HCEC 1CT (cell line): ENCODE results near the gene HELZ2.
"Not testable (repeated sequence)": the region's sequence is repeated elsewhere in the genome, so short reads cannot be mapped to it uniquely, and the experiment has no call there.

Source experiments
- DNase-seq: peaks from one replicate; pipeline ENCODE4 v3.0.0-alpha.2; 2017

The HELZ2 gene

DNA sequence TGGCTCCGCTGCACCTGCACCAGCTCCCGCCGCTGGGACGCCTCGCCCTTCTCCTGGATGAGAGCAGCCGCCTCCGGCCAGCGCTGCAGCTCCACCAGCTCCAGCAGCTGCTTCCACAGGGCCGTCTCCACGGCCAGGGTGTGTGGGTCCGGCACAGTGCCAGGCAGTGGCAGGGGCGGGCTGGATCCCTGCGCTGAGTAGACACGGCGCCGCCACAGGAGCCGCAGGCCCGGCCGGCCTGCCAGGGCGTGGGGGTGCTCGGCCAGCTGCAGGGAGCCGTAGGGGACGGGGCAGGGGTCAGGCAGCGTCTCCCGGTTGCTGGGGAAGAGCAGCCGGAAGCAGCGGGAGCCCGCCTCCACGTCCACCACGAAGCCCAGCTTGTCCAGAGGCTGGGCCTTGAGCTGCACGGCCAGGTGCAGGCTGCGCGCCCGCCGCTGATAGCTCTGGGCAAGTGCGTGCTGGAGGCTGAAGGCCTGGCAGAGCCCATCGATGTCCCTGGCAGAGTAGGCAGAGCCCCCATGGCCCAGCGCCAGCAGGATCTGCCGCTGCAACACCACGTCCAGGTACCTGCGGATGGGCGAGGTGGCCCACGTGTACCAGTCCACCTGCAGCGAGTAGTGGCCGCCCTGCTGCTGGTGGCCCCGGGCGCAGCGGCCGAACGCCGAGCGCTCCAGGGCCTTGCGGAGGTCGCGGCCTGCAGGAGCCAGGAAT lies 10.7 kb downstream of the HELZ2 start:
- DNase-seq, result no peak

DNA sequence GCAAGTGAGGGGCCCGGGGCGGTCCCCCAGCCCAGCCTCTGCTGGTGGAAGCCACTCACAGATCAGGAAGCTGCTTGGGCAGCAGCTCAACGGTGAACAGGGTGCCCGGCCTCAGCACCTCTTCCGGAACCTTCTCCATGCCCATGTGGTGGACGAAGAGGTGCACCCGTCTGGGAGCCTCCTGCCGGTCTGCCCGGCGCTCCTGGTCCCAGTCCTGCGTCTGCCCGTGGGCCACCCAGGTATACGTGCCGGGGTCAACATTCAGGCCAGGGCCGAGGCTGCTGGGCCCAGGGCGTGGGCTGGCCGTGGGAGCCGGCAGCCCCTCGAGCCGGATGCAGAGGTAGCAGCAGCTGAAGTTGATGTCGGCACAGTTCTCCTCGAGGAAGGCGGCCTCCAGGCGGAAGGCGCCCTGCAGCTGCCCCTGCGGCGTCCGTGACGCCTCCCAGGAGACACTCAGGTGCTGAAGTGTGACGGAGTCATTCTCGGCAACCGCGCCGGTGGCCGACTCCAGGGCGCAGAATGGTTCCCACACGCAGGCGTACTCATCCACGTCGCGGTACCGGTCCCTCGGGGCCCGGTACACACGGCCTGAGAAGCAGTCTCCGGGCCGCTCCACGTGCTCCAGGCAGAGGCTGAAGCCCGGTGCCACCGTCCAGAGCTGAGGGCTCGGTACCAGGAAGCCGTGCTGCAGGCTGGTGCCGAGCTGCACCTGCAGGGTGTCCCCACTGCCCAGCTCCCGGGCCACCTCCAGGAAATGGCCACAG lies 11.4 kb downstream of the HELZ2 start:
- DNase-seq, result no peak

DNA sequence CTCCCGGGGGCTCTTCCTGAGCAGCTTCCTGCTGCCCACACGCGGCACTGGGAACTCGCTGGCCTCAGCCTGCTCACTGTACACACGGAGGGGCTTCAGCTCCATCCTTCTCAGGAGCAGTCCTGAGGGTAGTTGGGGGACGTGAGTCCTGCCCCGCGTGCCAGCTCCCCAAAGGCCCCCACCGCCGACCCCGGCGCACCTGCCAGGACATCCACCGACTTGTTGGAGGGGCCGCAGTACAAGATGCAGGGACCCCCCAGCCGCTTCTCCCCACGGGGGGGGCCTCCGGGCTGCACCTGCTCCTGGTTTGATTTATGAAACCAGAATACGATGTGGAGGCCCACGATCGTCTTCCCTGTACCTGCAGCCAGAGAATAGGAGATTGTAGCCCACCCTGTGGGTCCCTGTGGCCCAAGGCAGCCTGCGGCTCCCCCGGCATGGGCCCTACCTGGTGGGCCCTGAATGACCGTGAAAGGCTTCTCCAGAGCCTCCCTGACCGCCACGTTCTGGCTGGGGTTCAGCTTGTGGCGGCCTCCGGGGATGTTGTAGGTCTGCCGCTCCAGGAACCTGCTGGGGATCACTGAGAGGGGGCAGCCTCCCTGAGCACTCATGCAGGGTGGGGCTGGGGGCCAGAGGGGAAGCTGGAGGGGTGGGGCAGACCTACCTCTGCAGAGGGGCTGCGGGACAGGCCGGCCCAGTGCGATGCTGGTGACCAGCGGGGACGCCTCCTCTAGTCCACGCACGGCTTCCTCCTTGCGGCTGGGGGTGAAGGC lies 12.2 kb downstream of the HELZ2 start:
- DNase-seq, result no peak

DNA sequence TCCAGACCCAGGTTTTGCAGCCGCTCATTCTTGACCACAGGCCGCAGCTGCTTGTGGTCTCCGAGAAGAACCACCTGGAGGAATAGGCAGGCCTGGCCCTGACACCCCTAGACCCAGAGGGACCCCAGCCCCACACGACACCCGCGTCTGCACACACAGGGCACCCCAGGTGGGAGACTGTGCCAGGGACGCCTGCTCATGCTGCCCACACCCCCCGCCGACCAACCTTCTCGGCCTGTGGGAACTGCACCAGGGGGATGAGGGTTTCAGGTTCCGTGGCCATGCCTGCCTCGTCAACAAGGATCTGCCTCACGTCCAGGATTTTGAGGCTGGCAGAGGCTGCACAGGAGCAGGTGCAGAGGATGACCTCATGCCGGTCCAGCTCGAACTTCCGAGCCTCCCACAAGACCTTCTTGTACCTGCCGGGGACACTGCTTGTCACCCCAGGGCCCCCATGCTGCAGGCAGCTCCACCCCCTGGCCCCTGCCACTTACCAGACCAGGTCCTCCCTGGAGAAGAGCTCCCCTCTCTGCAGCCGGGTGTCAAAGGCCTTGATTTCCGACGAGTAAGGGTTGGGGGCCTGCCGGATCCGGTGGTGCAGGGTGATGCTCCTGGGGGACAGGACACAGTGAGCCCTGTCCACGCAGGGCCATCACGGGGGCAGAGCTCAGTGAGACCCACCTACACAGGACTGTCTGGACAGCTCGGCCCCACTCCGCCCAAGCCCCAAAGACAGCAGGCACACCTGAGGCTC lies 13.0 kb downstream of the HELZ2 start:
- no peak for DNase-seq

DNA sequence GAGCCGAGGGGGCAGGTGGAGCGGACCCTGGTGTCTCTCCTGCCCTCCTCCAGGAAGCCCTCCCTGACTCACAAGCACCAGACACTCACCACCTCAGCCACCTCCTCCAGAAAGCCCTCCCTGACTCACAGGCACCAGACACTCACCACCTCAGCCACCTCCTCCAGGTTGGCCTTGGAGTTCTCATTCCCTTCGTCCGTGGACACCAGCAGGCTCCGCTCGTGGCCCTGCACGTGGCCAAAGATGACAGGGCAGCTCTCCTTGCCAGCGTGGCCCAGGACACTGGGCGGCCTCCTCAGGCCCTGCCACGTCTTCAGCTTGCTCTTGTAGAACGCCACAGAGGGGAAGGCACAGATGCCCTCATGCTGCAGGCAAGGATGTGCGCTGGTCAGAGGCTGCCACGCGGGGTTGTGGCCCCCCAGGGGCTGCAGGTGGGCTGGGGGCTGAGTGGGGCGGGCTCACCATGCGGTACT lies 13.7 kb downstream of the HELZ2 start:
- no peak for DNase-seq

DNA sequence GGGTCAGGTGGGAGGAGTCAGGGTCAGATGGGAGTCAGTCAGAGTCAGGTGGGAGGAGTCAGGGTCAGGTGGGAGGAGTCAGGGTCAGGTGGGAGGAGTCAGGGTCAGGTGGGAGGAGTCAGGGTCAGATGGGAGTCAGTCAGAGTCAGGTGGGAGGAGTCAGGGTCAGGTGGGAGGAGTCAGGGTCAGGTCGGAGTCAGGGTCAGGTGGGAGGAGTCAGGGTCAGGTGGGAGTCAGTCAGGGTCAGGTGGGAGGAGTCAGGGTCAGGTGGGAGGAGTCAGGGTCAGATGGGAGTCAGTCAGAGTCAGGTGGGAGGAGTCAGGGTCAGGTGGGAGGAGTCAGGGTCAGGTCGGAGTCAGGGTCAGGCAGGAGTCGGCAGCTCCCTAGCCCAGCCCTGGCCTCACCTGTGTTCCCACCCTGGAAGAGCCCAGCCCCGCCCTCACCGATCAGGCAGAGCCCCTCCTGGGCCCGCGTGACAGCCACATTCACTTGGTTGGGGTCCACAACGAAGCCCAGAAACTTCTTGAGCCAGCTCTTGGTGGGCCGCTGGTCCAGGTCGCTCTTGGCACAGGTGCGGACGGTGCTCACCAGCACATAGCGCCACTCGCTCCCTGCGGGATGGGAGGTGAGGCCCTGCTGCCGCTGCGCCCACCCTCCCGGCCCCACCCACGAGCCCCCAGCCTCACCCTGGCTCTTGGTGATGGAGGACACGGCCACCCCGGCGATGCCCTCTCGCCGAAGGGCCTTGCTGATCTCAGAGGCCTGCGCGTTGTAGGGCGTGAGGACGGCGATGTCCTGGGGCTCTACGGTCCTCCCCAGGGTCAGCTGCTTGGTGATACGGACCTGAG lies 14.3 kb downstream of the HELZ2 start:
- not testable (repeated sequence) for DNase-seq

DNA sequence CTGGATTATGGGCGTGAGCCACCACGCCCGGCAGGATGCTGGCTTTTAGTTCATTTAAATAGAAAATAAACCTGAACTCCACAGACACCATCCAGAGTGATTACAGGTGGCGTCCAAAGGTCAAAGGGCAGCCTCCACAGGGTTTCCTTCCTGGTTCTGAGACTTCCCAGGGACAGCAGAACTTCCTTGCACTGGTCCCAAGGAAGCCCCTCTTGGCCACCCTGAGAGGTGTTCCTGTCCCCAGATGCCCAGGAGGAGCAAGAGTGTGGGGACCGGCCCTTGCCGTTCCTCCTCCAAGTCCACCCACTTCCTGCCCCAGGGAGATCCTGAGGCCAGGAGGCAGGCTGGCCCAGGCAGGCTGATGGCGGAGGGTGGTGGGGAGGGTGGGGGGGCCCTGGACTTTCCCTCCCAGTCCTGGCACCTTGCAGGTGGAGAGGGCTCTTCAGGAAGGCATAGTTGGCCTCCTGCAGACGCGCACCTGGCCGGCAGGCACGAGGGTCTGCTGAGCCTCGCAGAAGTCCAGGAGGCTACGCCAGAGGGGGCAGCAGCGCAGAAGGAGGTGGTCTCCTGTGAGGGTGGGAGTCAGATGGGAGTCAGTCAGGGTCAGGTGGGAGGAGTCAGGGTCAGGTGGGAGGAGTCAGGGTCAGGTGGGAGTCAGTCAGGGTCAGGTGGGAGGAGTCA lies 15.1 kb downstream of the HELZ2 start:
- DNase-seq, result no peak

DNA sequence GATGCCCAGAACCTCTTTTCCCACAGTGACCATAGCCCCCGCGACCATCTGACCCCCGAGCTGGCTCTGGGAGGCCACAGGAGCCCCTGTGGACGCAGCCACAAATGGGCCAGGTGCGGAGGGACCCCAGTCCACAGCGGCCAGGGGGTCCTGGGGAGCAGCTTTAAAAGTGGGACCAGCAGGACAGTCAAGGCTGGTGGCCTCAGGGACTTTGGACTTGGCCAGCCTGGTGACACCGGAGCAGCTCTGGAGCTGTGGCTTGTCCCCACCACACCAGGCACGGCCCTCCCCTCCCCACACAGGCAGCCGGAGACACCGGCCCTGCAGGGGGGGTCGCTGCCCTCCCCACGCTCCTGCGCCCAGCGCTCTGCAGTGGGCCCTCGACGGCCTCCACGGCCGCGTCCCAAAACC lies 16.6 kb downstream of the HELZ2 start:
- no peak for DNase-seq

DNA sequence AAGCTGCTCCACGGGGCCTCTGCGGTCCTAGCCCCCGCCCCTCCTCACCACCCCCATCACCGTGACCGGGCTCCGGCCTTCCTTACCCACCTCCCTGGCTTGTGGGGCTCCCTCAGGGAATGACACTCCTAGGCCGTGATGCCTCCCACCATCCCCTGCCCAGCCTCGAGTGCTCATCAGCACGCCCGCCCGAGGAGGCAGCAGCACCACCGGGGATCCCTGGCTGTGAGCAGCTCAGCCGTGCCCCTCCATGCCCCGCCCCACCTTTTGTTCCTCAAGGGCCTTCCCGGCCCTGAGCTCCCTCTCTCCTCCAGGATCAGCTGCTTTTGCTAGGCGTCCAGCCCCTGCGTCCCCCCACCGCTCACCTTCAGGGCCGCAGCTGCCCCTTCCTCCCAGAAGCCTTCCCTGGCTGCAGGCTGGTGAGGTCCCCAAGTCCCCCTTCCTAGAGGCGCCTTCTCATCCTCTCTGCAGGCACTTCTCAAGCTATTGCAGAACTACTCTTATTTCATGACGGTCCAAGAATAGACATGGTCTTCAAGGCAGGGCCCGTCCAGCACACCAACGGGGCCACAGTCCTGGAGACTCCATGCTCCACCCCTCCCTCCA lies 17.1 kb downstream of the HELZ2 start:
- DNase-seq, result no peak

DNA sequence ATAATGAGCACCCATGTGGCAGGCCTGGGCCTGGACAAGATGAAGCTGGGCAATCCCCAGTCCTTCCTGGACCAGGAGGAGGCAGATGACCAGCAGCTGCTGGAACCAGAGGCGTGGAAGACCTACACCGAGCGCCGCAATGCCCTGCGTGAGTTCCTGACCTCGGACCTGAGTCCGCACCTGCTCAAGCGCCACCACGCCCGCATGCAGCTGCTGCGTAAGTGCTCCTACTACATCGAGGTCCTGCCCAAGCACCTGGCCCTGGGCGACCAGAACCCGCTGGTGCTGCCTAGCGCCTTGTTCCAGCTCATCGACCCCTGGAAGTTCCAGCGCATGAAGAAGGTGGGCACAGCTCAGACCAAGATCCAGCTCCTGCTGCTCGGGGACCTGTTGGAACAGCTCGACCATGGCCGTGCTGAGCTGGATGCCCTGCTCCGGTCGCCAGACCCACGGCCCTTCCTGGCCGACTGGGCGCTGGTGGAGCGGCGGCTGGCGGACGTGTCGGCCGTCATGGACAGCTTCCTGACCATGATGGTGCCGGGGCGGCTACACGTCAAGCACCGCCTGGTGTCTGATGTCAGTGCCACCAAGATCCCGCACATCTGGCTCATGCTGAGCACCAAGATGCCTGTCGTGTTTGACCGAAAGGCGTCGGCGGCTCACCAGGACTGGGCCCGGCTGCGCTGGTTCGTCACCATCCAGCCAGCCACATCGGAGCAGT lies 18.2 kb downstream of the HELZ2 start:
- no peak for DNase-seq

DNA sequence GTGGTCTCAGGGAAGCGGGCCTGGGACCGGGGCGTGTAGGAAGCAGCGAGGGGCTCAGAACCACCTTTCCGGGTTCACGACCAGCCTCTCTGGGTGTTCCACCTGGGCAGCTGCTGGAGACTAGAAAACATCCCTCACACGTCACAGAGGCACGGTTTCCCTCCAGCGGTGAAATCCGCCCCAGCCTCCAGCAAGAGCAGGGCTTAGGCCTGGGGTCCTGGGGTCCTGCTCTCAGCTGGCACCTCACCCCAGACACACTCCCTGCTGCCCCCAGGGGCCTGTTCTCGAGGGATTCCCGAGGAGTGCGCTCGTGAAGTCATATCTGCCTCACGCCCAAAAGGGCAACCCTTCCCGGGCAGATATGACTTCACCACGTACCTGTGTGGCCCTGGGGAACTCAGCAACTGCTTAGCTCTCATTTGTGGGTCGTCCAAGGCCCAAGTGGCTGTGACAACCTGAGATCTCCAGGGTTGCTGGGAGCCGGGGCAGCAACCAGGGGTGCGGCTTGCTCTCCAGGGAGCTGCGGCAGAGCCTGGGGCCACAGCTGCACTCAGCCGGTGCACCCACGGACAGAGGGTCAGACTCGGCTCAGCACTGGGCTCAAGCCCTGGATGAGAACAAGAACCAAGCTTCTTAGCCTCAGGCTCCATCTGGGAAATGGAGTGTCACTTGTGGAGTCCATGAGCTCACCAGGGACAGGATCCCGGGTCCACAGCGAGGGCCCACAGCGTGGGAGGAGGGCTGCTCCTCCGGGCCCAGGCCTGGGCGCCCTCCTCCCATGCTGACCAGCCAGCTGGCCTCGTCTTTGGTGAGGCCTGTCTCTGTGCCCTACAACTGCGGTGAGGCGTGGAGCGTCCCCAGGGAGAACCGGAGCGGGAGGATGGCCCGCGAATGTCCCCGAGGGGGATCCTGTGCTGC lies 19.4 kb downstream of the HELZ2 start:
- DNase-seq, result no peak

DNA sequence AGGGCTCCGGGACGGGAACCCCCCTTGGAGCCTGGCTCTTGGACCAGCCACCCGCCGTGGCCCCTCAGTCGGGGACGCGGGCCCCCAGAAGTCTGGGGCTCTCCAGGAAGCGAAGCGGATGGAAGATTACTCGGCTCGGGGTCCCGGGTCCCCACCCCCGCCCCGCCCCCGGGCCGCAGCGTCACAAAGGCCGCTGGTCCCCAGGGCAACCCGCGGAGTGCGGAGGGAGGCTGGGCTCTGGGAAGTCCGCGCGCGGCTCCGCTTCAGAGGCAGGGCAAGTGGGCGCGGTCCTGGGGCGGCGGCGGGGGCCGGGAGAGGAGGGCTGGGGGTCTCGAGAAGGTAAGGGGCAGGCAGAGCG lies 20.1 kb downstream of the HELZ2 start, which contains the start of gene FNDC11:
Gene FNDC11, plus strand, starts transcription at position 227 of the 358 bp plus-strand sequence. CDS start 1,505 bp downstream, outside the sequence.
- no peak for DNase-seq

DNA sequence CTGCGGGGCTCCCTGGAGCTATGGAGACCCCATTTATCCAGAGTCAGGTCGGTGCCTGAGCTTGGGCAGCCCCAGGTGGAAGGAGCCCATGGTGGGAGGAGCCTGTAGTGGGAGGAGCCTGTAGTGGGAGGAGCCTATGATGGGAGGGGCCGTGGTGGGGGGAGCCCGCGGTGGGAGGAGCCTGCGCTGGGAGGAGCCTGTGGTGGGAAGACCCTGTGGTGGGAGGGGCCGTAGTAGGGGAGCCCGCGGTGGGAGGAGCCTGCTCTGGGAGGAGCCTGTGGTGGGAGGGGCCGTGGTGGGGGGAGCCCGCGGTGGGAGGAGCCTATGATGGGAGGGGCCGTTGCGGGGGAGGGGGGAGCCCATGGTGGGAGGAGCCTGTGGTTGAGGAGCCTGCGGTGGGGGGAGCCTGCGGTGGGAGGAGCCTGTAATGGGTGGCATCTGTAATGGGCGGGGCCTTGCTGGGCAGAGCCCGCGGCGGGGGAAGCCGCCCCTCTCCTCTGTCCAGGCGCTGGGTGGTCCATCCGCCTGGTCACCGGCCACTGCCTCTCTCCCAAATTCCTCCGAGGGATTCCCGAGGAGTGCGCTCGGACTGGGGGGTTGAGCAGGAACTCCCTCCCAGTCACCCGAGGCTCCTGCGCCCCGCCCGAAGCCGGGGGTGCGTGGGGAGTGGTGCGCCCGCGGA lies 20.6 kb downstream of the HELZ2 start:
- peak; percentile 74 for DNase-seq

DNA sequence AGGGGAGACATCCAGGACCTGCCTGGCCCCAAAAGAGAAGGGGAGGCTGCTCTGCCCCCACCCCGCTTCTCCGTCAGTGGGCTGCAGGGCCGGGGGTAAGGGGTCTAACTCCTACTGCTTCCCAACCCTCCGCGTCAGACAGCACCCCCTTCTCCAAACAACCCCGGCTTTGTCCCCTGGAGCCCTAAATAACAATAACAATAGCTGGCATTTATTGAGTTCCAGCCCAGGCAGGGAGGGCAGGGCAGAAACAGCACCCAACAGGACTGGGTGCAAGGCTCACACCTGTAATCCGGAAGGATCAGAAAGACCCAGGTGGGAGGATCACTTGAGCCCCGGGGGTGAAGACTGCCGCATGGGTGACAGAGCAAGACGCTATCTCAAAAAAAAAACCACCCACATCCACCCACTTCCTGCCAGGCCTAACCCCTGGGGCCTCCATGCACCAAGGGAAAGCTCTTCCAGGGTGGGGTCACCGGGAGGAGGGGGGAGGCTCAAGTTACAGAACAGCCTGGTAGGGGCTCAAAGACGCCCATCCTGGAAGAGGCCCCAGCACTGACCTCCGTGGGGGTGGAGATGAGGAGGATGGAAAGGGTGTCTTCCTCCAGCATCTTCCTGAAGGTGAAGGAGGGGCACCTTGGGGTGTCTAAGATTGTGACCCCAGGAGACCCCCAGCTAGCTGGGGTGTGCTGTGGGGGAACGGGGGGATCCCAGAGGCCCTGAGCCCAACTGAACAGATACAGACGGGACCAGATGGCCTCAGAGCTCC lies 21.4 kb downstream of the HELZ2 start:
- DNase-seq, result no peak

DNA sequence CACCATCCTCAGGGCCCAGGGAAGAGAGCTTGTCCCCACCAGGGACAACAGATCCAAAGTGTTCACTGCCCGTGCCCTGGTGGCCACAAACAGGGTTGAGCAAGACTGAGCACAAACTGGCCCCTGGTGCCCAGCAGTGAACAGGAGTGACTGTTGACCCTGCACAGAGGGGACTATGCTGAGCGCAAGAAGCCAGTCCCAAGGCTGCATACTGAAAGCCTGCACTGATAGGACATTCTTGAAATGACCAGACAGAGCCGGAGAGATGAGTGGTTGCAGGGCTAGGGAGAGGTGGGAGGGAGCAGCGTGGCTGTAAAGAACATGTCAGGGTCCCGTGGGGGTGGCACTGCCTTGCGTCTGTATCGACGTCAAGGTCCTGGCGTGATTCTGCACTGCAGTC lies 23.0 kb downstream of the HELZ2 start:
- no peak for DNase-seq

DNA sequence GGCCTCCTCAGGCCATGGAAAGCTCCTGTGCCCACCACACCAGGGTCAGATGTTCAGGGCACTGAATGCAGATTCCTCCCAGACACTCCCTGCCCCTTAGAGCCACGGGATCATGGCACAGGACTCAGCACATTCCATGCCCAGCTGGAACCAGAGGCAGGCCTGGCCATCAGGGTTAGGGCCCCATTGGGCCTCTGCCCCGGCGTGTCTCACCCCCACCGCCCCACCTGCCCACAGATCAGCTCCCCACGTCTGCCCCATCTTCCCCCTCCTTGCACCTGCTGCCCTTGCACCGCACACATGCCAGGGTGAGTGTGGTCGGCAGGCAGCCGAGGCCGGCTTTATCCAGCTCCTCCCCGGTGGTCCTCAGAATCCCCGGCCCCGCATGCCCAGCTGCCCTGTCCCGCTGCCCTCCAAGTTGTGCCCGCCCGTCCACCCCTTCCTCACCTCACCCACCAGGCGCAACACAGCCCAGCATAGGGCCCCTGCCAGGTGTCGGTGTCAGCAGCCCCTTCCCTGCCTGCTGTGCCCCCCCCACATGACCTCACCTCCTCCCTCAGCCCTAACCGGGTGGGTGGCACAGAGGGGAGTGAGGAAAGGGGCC lies 24.3 kb downstream of the HELZ2 start:
- DNase-seq, result no peak

DNA sequence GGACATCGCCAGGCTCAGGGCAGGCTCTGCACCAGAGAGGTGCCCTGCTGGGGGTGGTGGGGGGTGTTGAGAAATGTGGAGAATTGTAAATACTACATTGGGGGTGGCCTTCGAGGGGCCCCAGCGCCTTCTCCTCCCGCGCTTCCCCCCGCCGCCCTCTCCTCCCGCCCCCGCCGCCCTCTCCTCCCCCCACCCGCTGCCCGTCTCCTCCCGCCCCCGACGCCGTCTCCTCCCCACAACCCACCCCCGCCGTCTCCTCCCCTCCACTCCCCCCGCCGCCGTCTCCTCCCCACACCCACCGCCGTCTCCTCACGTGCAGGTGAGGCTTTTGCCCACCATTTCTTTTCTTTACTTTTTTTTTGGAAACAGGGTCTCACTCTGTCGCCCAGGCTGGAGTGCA lies 25.0 kb downstream of the HELZ2 start:
- no peak for DNase-seq
